Neural cell (in vitro differentiated cells): ENCODE results near the gene SYCE3.

Experiments
- CTCF ChIP-seq: fragments of 450-650 bp; IDR thresholded peaks from 2 replicates; pipeline ENCODE4 v1.5.1; 2014; ENCODE audit warnings: antibody characterized with exemption, mild to moderate bottlenecking, moderate library complexity; ENCODE audit not compliant: poor library complexity, severe bottlenecking
- POLR2AphosphoS5 ChIP-seq: IDR thresholded peaks from 2 replicates; pipeline ENCODE4 v1.6.1; 2012

GRCh38 chr22:50572965-50573364, 10.2 kb upstream of the SYCE3 start:
- no peak for TF ChIP-seq CTCF
- no peak for TF ChIP-seq POLR2AphosphoS5
